ENCODE measurements around the gene PWWP2B.

Gene PWWP2B

DNA sequence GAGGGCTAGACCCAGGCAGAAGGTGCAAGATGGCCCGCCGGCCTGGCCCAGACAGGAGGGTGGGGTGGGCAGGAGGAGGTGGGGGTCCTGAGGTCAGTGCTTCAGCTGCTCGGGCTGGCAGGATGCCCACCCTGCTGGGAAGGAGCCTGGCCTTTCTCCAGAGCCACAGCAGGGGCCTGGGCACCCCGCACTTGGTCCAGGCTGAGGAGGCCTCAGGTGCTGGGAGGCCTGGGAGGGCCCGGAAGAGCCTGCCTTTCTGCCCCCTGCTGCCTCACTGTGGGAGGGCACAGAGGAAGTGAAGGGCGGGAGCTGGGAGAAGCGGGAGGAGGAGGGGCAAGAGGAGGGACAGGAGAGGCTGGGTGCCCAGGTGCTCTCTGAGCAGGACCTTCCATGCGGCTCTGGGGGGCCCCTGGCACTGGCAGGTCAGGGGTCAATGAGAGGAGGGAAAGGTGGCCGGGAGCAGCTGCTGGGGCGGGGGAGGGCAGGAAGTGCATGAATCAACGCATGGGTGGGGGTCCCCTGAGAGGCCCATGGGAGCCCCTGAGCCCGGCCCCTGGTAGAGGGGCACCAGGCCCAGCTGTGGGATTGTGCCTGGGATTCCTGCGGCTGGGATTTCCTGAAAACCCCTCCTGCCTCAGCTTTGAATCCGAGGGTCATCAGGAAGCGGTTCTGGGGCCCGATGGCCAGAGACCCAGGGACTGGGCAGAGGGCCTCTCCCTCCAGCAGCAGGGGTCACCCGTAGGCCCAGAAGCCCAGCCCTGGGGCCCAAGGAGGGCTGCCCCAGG is 49.9 kb downstream of the PWWP2B start:
- TF ChIP-seq, protein P1, sequence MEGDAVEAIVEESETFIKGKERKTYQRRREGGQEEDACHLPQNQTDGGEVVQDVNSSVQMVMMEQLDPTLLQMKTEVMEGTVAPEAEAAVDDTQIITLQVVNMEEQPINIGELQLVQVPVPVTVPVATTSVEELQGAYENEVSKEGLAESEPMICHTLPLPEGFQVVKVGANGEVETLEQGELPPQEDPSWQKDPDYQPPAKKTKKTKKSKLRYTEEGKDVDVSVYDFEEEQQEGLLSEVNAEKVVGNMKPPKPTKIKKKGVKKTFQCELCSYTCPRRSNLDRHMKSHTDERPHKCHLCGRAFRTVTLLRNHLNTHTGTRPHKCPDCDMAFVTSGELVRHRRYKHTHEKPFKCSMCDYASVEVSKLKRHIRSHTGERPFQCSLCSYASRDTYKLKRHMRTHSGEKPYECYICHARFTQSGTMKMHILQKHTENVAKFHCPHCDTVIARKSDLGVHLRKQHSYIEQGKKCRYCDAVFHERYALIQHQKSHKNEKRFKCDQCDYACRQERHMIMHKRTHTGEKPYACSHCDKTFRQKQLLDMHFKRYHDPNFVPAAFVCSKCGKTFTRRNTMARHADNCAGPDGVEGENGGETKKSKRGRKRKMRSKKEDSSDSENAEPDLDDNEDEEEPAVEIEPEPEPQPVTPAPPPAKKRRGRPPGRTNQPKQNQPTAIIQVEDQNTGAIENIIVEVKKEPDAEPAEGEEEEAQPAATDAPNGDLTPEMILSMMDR (conservative IDR thresholded peaks at IDR 0.05; ENCODE audit: low read depth, low read length) = peak; percentile 69
- DNase-seq (ENCODE audit: low read depth) = peak; percentile 66

DNA sequence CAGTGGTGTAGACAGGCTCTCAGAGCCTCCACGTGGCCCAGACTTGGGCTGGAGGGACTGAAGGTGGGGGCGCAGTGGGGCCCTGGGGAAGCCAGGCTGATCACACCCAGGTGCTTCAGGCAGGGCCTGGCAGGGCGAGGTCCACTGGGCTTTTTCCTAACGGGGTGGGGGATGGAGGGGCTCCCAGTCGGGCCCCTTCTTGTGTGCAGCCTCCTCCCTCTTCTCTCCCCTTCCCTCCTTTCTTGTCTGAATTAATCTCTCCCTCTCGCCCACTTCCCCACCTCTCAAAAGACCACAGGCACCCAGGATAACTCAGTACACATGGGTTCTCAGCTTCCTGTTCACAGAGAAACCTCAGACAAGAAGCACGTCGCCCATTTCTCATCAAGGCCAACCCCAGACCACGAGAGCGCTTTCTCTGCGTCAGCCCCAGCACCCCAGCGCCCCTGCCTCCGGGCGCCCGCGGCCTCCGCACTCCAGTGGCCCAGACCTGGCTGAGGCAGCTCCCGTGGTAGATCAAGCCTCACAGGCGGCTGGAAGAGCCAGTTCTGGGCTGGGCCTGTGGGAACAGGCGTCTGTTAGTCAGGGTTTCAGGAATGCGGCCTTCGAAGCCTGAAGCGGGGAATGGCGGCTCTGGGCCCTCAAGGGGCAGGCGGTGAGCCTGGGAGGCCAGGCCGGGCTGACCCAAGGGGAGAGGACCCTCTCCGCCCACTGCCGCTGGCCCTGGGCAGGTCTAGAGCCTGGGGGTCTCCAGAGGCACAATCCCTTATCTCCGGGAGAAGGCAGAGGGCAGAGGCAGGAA is 50.6 kb downstream of the PWWP2B start:
- peak; percentile 87 for DNase-seq (ENCODE audit: low read depth)
- H3K4me3 ChIP-seq (ENCODE audit: low read depth, low read length) = no peak overlapping the region
- TF ChIP-seq, protein P1 (conservative IDR thresholded peaks at IDR 0.05; ENCODE audit: low read depth, low read length) = no peak

More for the DNA sequence above, 49.9 kb downstream of the PWWP2B start:
- H3K4me3 ChIP-seq (ENCODE audit: low read depth, low read length) = no peak overlapping the region

DNA sequence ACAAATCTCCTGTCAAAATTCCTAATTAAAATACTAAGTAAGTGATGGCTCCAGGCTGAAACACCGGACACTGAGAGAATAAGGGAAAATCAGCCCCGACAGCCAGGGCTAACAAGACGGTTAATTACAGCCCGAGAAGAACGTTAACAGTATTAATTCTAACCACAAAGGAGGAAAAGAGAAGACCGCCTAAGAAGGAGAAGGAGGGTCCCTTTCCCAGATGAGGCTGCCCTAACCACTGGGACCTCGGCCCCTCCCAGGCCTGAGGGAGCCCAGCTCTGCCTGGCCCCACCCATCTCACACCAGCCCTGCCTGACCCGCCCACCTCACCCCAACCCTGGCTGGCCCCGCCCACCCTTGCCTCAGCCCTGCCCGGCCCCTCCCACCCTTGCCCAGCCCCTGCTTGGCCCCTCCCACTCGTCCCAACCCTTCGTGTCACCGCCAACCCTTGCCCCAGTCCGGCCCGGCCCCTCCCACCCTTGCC is 51.3 kb downstream of the PWWP2B start:
- TF ChIP-seq, protein P1 (conservative IDR thresholded peaks at IDR 0.05; ENCODE audit: low read depth, low read length) = no peak
- no peak overlapping the region for H3K4me3 ChIP-seq (ENCODE audit: low read depth, low read length)
- no peak for DNase-seq (ENCODE audit: low read depth)

DNA sequence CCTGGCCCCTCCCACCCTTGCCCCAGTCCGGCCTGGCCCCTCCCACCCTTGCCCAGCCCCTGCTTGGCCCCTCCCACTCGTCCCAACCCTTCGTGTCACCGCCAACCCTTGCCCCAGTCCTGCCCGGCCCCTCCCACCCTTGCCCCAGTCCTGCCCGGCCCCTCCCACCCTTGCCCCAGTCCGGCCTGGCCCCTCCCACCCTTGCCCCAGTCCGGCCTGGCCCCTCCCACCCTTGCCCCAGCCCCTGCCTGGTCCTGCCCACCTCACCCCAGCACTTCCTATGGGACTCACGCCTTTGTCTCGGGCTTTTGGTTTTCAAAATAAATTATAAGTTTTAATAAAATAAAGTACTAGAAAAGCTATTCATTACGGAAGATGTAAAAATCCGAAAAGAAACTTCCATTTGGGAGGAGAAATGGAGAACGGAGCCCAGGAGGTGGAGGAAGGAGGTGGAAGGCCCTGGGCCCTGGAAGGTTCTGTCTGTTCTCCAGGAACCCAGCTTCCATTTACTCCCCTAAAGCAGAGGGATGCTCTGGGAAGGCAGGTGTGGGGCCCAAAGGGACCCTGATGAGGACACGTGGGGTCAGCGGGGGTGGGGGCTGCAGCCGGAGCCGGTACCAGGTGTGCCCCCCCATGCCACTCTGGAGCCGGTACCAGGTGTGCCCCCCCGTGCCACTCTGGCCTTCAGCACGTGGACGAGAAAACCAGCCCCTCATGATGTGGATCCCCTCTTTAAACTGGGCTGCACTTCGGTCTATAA is 52.2 kb downstream of the PWWP2B start:
- DNase-seq (ENCODE audit: low read depth) = no peak
- H3K4me3 ChIP-seq (ENCODE audit: low read depth, low read length) = no peak overlapping the region
- TF ChIP-seq, protein P1 (conservative IDR thresholded peaks at IDR 0.05; ENCODE audit: low read depth, low read length) = no peak

DNA sequence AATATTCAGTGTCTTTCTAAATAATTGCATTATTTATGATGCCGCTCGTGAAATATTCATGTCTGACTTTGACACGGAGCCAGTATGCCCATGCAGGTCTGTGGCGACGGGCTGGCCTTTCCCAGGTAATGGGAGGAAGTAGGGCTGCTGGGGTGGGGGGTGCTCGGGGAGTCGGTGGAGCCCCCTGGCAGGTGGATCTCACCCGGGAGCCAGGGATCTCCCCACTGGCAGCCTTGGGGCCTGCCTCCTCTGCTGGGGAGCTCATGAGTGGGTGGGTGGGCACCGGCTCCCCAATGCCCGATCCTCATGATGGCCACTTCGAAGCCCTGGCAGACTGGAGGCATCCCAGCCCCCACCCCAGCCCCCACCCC is 52.8 kb downstream of the PWWP2B start:
- TF ChIP-seq, protein P1 (conservative IDR thresholded peaks at IDR 0.05; ENCODE audit: low read depth, low read length) = no peak
- DNase-seq (ENCODE audit: low read depth) = no peak
- no peak overlapping the region for H3K4me3 ChIP-seq (ENCODE audit: low read depth, low read length)

DNA sequence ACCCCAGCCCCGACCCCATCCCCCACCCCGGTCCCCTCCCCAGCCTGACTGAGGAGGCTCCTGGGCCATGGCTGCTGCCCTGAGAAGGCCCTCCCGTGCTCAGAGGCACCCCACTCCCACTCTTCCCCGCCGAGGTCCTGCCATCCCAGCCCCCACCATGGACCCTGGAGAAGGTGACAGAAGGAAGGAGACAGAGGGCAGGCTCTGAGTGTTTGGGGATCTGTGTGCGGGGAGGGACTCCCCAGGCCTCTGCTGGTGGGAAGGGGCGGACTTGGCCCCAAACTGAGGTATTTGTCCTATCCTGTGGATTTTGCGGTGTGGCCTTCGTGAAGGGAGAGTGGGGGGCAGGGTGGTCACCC is 53.4 kb downstream of the PWWP2B start:
- no peak for DNase-seq (ENCODE audit: low read depth)
- no peak overlapping the region for H3K4me3 ChIP-seq (ENCODE audit: low read depth, low read length)
- TF ChIP-seq, protein P1 (conservative IDR thresholded peaks at IDR 0.05; ENCODE audit: low read depth, low read length) = no peak
